HCT116 (cell line): ENCODE data around the gene MAML3. TPM values are rescaled to one million over a fixed set of nuclear protein-coding genes. Genes with fewer than 3 reads are reported as not detected.

Experiments used
- ATAC-seq: fragments of 200-7000 bp; cut with Tn5 transposase; 2 replicates; pipeline ENCODE4 v1.9.1; 2020; ENCODE audit warnings: mild to moderate bottlenecking, moderate library complexity
- BruUV-seq: library from RNA; stranded (reverse); fragments of 400-500 nt; replicated peaks from 2 replicates; lab custom pipeline; 2021; lab: Mats Ljungman, UMichigan
- CTCF ChIA-PET: fragments of 300-600 bp; sonication (Branson Sonifier 250); formaldehyde crosslinking; loops from one replicate; lab custom pipeline; 2021; ENCODE audit warnings: antibody characterized with exemption; lab: Charles Lee
- POLR2A ChIA-PET: fragments of 300-600, 350-600 bp; sonication (Branson Sonifier 250); formaldehyde crosslinking; loops from one replicate; lab custom pipeline; 2021; ENCODE audit warnings: antibody characterized with exemption; lab: Charles Lee
- RAD21 ChIA-PET, 2 experiments: fragments of 300-600 bp; sonication (Branson Sonifier 250); formaldehyde crosslinking; loops; one replicate each; lab custom pipeline; 2023; ENCODE audit warnings: low total read pairs in 2 of 2; ENCODE audit not compliant: uncharacterized antibody in 2 of 2, unreplicated experiment in 2 of 2, low non-redundant PET in 1 of 2; lab: Charles Lee
- DNase-seq: peaks from one replicate; pipeline ENCODE4 v3.0.0-alpha.2; 2010; ENCODE audit warnings: low read depth, low spot score
- H2AFZ ChIP-seq: fragments of 200-600 bp; shearing (Covaris generic), sonication (generic); 2 replicates; pipeline ENCODE4 v1.6.1; 2017; ENCODE audit warnings: low read depth, mixed run types, mixed read lengths, antibody characterized with exemption, low read length; ENCODE audit not compliant: poor library complexity, severe bottlenecking
- H3K27ac ChIP-seq: 2 replicates; pipeline ENCODE4 v1.5.1; 2012; ENCODE audit warnings: low read depth, low read length
- H3K27me3 ChIP-seq: fragments of 200-600 bp; sonication (generic); 2 replicates; pipeline ENCODE4 v1.6.1; 2016; ENCODE audit warnings: mixed run types, low read length, mixed read lengths; ENCODE audit not compliant: insufficient read depth
- H3K36me3 ChIP-seq, 2 experiments: fragments of 200-500 bp in 1 of 2; fragments of 200-600 bp in 1 of 2; sonication (Bioruptor generic) in 1 of 2; sonication (generic) in 1 of 2; 2 replicates each; pipeline versions ENCODE4 v1.5.1 to v1.6.1; 2014 to 2016; ENCODE audit warnings: low read length in 2 of 2, inconsistent platforms in 1 of 2, mixed read lengths in 1 of 2, mixed run types in 1 of 2; ENCODE audit not compliant: insufficient read depth in 2 of 2, control insufficient read depth in 1 of 2
- H3K4me1 ChIP-seq, 2 experiments: fragments of 200-600 bp in 1 of 2; sonication (generic) in 1 of 2; 2 replicates each; pipeline versions ENCODE4 v1.5.1 to v1.6.1; 2012 to 2017; ENCODE audit warnings: low read length in 2 of 2, inconsistent platforms in 1 of 2, mild to moderate bottlenecking in 1 of 2, mixed read lengths in 1 of 2, mixed run types in 1 of 2, moderate library complexity in 1 of 2; ENCODE audit not compliant: insufficient read depth in 2 of 2, control insufficient read depth in 1 of 2
- H3K4me2 ChIP-seq: fragments of 200-600 bp; sonication (generic); 2 replicates; pipeline ENCODE4 v1.6.1; 2017; ENCODE audit warnings: mixed run types, low read length, mixed read lengths
- H3K4me3 ChIP-seq, 2 experiments: fragments of 200-600 bp in 1 of 2; sonication (generic) in 1 of 2; replicated peaks in 1 of 2; 2 replicates each; pipeline ENCODE4 v1.5.1; 2011 to 2016; ENCODE audit warnings: low read length in 2 of 2, control low read depth in 1 of 2, low read depth in 1 of 2, mild to moderate bottlenecking in 1 of 2, mixed read lengths in 1 of 2, mixed run types in 1 of 2
- H3K79me2 ChIP-seq: fragments of 200-600 bp; sonication (generic); 2 replicates; pipeline ENCODE4 v1.6.1; 2017; ENCODE audit warnings: mild to moderate bottlenecking, mixed run types, low read length, moderate library complexity, mixed read lengths; ENCODE audit not compliant: insufficient read depth
- H3K9ac ChIP-seq: fragments of 200-600 bp; sonication (generic); 2 replicates; pipeline ENCODE4 v1.6.1; 2016; ENCODE audit warnings: low read length, mixed read lengths
- H3K9me2 ChIP-seq: fragments of 200-600 bp; sonication (generic), shearing (Covaris generic); 2 replicates; pipeline ENCODE4 v1.6.1; 2017; ENCODE audit warnings: mixed run types, mild to moderate bottlenecking, moderate library complexity; ENCODE audit not compliant: insufficient read depth
- H3K9me3 ChIP-seq, 2 experiments: fragments of 200-500 bp in 1 of 2; fragments of 200-600 bp in 1 of 2; sonication (Bioruptor generic) in 1 of 2; sonication (generic) in 1 of 2; 2 replicates each; pipeline ENCODE4 v1.6.1; 2014 to 2017; ENCODE audit warnings: low read length in 2 of 2, mixed read lengths in 2 of 2, inconsistent platforms in 1 of 2, low read depth in 1 of 2, mild to moderate bottlenecking in 1 of 2, mixed run types in 1 of 2, moderate library complexity in 1 of 2; ENCODE audit not compliant: control insufficient read depth in 1 of 2, insufficient read depth in 1 of 2
- H4K20me1 ChIP-seq: fragments of 200-600 bp; sonication (generic), shearing (Covaris generic); 2 replicates; pipeline ENCODE4 v1.6.1; 2017; ENCODE audit warnings: mixed run types, mild to moderate bottlenecking, moderate library complexity; ENCODE audit not compliant: insufficient read depth
- CBX3 ChIP-seq: IDR thresholded peaks from 2 replicates; pipeline ENCODE4 v1.6.1; 2012; ENCODE audit warnings: low read depth
- EGR1 ChIP-seq: IDR thresholded peaks from 2 replicates; pipeline ENCODE4 v1.6.1; 2012; ENCODE audit warnings: low read depth
- ELF1 ChIP-seq: IDR thresholded peaks from 2 replicates; pipeline ENCODE4 v1.6.1; 2012; ENCODE audit warnings: low read depth, borderline replicate concordance
- EZH2phosphoT487 ChIP-seq: fragments of 200-600 bp; IDR thresholded peaks from 2 replicates; pipeline ENCODE4 v1.6.1; 2018; ENCODE audit warnings: antibody characterized with exemption, borderline replicate concordance
- FOSL1 ChIP-seq: IDR thresholded peaks from 2 replicates; pipeline ENCODE4 v1.6.1; 2012; ENCODE audit warnings: low read depth
- YY1 ChIP-seq: IDR thresholded peaks from 2 replicates; pipeline ENCODE4 v1.6.1; 2011; ENCODE audit warnings: low read length, low read depth, moderate library complexity, mild to moderate bottlenecking; ENCODE audit not compliant: insufficient replicate concordance; ENCODE audit errors: extremely low read depth
- ZNF274 ChIP-seq: fragments of 200-500 bp; sonication (Bioruptor generic); IDR thresholded peaks from 2 replicates; pipeline ENCODE4 v1.6.1; 2014; ENCODE audit warnings: mild to moderate bottlenecking, low read depth, low read length, inconsistent platforms
- intact Hi-C: fragments of 100-400 bp; cut with micrococcal nuclease; formaldehyde crosslinking; loops from 2 replicates; pipeline ENCODE4 v1.10.0; 2022
- total RNA-seq: library from RNA; stranded (reverse); gene quantifications from one replicate; pipeline ENCODE4 v1.2.1, GENCODE V29; 2021; ENCODE audit not compliant: unreplicated experiment
- TF ChIP-seq, protein P1 (sequence below), 3 experiments: fragments of 200-600 bp in 1 of 3; sonication (generic) in 1 of 3; IDR thresholded peaks in 2 of 3; conservative IDR thresholded peaks in 1 of 3; 2 replicates each; pipeline ENCODE4 v1.5.1; 2012 to 2017; ENCODE audit warnings: low read depth in 2 of 3, low read length in 2 of 3, antibody characterized with exemption in 1 of 3, borderline replicate concordance in 1 of 3, control low read depth in 1 of 3, mild to moderate bottlenecking in 1 of 3, mixed read lengths in 1 of 3, mixed run types in 1 of 3, moderate library complexity in 1 of 3; ENCODE audit not compliant: insufficient read depth in 1 of 3
- TF ChIP-seq, protein P2 (sequence below): IDR thresholded peaks from 2 replicates; pipeline ENCODE4 v1.6.1; 2012

The MAML3 gene
- total RNA-seq, 1 experiment from 2014 or later: 3.1 TPM

DNA sequence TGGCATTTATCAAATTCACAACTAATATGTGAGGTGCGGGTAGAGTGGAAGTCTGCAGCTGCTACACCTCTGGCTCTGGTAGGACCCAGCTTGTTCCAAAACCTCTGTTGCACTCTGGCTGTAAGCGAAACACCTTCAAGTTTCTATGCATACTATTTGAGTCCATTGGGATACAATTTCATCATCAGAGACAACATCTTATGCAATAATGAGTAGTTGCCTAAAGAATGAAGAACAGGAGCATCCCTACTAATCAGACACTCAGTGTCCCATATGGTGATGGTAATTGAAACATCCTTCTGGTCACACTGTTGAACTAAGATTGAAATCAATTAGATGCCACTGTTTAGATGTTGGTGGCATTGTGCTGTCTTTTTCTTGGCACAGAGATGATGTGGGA is 309.9 kb downstream of the MAML3 start:
- H3K9me3 ChIP-seq: no peaks in the 10 kb centered on the region
- no peaks in the 10 kb centered on the region for H3K4me1 ChIP-seq
- no peak overlapping the region for H3K4me2 ChIP-seq
- BruUV-seq: no TSS peak
- ATAC-seq: no peak
- no peaks in the 10 kb centered on the region for H3K36me3 ChIP-seq
- TF ChIP-seq, protein P1, sequence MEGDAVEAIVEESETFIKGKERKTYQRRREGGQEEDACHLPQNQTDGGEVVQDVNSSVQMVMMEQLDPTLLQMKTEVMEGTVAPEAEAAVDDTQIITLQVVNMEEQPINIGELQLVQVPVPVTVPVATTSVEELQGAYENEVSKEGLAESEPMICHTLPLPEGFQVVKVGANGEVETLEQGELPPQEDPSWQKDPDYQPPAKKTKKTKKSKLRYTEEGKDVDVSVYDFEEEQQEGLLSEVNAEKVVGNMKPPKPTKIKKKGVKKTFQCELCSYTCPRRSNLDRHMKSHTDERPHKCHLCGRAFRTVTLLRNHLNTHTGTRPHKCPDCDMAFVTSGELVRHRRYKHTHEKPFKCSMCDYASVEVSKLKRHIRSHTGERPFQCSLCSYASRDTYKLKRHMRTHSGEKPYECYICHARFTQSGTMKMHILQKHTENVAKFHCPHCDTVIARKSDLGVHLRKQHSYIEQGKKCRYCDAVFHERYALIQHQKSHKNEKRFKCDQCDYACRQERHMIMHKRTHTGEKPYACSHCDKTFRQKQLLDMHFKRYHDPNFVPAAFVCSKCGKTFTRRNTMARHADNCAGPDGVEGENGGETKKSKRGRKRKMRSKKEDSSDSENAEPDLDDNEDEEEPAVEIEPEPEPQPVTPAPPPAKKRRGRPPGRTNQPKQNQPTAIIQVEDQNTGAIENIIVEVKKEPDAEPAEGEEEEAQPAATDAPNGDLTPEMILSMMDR (IDR thresholded peaks at IDR 0.05 in 2 of 3, conservative IDR thresholded peaks at IDR 0.05 in 1 of 3; ENCODE audit: borderline replicate concordance in 1 of 3, insufficient read depth in 1 of 3, low read depth in 2 of 3, low read length in 2 of 3): no peak
- no peak for TF ChIP-seq ZNF274
- TF ChIP-seq, all 23 proteins: peak for 0
- no peak for DNase-seq
- ChIA-PET POLR2A (no interaction called here), RAD21 (no interaction called here), CTCF (no interaction called here)
- H3K4me3 ChIP-seq: no peak overlapping the region
- H3K27me3 ChIP-seq: peaks cover 27% of the 10 kb centered on the region
- H2AFZ ChIP-seq: no peak overlapping the region
- intact Hi-C loops: no loop called here
- H3K9me2 ChIP-seq: no peaks in the 10 kb centered on the region
- H4K20me1 ChIP-seq: no peaks in the 10 kb centered on the region
- H3K27ac ChIP-seq: no peak overlapping the region
- no peaks in the 10 kb centered on the region for H3K79me2 ChIP-seq
- no peak overlapping the region for H3K9ac ChIP-seq

DNA sequence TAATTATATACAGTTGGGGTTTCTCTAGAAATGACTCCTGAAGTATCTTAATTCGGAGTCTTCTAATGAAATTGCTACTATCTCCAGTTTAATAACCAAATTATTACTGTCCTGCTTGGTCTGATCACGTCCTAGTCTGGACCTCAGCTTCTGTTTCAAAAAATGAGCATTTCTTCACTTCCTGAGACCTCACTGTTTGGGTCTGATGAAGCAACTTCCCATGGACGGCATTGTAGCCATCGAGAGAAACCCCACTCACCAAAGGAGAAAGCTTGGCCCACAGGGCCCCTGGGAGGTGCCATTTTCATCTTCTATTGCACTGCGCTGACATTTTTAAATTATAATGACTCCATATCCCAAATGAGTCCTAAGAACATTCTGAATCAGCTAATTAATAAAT is 310.3 kb downstream of the MAML3 start:
- DNase-seq: no peak
- no peaks in the 10 kb centered on the region for H4K20me1 ChIP-seq
- CTCF ChIA-PET: no interaction called here
- POLR2A ChIA-PET: no interaction called here
- intact Hi-C loops: no loop called here
- H3K79me2 ChIP-seq: no peaks in the 10 kb centered on the region
- no peak overlapping the region for H3K27ac ChIP-seq
- RAD21 ChIA-PET: no interaction called here
- H3K4me1 ChIP-seq: no peaks in the 10 kb centered on the region
- H3K9me2 ChIP-seq: no peaks in the 10 kb centered on the region
- no peaks in the 10 kb centered on the region for H3K36me3 ChIP-seq
- TF ChIP-seq EZH2phosphoT487 (no peak), ELF1 (no peak), EGR1 (no peak), YY1 (no peak), CBX3 (no peak), FOSL1 (no peak)
- TF ChIP-seq, protein P1 (IDR thresholded peaks at IDR 0.05 in 2 of 3, conservative IDR thresholded peaks at IDR 0.05 in 1 of 3; ENCODE audit: borderline replicate concordance in 1 of 3, insufficient read depth in 1 of 3, low read depth in 2 of 3, low read length in 2 of 3): no peak
- TF ChIP-seq, protein P2, sequence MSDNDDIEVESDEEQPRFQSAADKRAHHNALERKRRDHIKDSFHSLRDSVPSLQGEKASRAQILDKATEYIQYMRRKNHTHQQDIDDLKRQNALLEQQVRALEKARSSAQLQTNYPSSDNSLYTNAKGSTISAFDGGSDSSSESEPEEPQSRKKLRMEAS: no peak
- H3K4me2 ChIP-seq: no peak overlapping the region
- peaks cover 23% of the 10 kb centered on the region for H3K27me3 ChIP-seq
- no peak overlapping the region for H3K9ac ChIP-seq
- no TSS peak for BruUV-seq
- H2AFZ ChIP-seq: no peak overlapping the region
- ATAC-seq: no peak
- no peaks in the 10 kb centered on the region for H3K9me3 ChIP-seq
- no peak overlapping the region for H3K4me3 ChIP-seq
